Activated CD4-positive, alpha-beta T cell treated with anti-CD3 and anti-CD28 coated beads for 1 hour (primary cell): ENCODE data around the gene ANGEL2.
"Not testable (repeated sequence)": the region's sequence is repeated elsewhere in the genome, so short reads cannot be mapped to it uniquely, and the experiment has no call there.

ENCODE experiments used
- DNase-seq: peaks from one replicate; pipeline ENCODE4 v3.0.0-alpha.2; 2020

ANGEL2 gene

DNA sequence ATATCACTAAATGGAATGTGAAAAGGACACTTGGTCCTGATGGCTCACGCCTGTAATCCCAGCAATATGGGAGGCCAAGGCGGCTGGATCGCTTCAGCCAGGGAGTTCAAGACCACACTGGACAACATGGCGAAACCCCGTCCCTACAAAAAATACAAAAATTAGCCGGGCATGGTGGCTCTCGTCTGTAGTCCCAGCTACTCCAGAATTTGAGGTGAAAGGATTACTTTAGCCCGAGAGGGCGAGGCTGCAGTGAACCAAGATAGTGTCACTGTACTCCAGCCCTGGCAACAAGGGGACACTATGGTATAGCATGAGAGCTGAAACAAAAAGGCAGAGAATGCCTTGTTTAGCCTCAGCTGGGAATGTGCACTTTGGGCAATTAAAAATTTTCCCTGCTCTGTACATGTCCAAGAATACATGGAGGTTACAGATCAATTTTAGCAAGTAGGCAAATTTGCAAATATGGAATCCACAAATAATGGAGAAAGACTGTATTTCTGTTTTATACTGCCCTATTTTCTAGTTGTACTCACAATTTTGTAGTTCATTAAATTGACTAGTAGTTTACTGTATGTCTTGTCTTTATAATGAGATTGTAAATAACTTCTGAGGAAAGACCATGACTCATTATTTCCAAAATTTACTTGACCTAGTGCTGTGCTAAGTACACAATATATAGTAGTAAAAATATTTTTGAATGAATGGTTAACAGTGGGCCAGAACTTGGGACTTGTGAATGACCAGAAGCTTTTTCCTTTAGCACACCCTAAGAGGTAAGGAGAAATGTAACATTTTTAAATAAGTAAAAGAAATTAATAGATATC is 2.0 kb upstream of the ANGEL2 start:
- no peak for DNase-seq

DNA sequence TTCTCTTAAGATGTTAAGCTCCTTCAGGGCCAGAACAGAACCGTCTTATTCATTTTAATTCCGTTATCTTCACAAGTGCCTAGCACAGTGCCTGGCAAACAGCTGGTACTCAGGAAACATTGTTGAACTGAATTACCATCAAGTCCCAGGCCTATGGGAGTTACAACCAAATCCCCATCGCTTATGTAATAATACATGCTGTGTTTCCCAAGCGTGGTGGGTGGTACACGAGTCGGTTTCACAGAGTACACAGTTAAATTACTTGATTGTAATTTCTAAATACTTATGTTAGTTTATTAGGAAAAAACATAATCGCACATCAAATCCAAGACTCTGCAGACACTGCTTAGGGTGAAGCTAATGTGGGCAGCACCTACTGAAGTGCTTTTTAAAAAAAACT is 1.0 kb downstream of the ANGEL2 start:
- no peak for DNase-seq

DNA sequence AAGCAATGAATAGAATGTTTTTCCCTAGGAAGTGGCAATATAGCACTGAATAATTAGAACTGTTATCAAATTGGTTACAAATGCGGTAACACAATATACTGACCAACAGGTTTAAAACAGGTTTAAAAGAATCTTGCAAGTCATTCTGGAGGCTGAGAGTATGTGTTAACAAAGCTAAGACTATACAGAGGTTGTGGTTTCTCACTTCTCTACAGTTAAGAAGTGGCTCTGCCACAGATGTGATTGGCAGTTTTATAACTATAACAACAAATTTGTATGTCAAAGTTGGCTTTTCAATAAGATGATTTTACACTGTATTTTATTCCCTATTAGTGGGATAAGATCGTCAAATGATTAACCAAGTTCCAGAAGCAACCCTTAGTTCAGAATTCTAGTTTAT is 7.1 kb downstream of the ANGEL2 start:
- no peak for DNase-seq

DNA sequence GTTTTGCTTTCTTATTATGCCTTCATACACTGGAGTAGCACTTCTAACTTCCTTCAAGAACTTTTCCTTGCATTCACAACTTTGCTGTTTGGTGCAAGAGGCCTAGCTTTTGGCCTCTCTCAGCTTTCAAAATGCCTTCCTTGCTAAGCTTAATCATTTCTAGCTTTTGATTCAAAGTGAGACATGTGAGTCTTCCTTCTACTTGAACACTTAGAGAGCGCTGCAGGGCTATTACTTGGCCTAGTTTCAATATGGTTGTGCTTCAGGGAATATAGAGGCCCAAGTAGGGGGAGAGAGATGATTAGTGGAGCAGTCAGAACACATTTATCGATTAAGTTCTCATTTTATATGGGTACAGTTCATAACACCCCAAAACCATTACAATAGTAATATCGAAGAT is 12.4 kb downstream of the ANGEL2 start:
- DNase-seq, result no peak

DNA sequence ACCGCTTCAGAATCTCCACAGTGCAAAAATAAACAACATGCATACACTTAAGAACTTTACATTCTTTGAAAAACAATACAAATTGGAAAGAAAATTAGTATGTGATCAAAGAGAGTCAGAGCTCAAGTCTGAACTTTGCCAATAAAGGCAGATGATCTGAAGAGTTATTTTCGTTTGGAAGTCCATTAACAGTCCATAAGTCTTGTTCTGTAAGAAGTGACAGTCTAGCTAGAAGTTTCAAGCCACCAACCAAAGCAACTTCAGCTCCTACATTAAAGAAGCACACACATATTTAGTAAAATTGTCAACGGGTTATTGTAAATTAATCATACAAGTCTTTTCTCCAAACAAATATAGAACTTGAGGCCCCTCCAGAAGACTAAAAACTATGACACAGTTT is 20.7 kb downstream of the ANGEL2 start:
- no peak for DNase-seq

DNA sequence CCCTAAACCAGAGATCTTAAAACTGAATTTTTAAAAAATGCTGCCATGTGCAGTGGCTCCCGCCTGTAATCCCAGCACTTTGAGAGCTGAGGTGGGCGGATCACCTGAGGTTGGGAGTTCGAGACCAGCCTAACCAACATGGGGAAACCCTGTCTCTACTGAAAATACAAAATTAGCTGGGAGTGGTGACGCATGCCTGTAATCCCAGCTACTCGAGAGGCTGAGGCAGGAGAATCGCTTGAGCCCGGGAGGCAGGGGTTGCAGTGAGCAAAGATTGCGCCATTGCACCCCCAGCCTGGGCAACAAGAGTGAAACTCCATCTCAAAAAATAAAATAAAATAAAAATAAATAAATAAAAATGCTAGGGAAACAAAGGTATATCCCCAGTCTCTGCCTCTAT is 21.7 kb downstream of the ANGEL2 start:
- not testable (repeated sequence) for DNase-seq

DNA sequence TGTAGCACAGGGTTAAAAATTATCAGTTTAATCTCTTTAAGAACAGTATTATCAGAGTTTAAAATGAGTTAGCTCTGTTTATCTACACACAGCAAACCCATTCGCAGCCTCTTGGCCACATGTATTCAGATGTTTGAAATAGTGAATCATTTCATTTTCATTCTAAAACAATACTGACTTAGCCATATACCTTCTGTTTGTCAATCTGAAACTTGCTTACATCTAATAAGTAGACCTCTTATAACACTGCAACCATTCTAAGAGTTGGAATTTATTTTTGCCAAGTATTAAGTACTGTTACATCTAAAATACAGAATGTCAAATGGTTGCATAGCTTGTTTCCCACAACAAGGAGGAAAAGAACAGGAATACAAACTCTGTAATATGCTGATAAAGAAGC is 25.4 kb downstream of the ANGEL2 start:
- no peak for DNase-seq

DNA sequence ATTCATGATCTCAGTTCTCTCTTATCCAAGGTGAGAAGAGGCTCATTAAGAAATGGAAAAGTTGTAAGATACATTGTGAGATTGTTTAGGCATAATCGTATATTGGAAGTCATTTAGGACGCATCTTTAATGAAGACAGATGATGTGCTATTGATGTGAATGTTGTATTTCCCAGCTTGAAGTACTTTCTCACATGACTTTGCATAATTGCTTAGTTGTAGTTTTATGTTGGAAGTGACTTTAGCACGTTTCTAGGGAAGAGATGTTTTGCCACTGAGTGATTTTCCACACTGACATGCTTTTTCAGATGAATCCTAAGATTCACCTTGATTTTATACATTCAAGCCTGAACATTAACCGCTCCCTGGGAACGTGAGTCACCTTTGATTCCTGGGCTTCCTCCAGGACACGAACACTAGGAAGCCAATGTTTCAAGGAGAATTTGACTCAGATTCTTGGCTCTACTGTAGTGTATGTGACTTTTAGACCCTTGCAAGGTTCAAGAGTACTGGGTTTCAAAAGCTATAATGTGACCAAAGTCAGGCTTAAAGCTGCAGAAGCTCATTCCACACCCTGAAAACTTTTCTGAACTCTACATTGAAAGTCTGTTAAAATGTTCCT is 27.9 kb downstream of the ANGEL2 start:
- DNase-seq, result no peak

DNA sequence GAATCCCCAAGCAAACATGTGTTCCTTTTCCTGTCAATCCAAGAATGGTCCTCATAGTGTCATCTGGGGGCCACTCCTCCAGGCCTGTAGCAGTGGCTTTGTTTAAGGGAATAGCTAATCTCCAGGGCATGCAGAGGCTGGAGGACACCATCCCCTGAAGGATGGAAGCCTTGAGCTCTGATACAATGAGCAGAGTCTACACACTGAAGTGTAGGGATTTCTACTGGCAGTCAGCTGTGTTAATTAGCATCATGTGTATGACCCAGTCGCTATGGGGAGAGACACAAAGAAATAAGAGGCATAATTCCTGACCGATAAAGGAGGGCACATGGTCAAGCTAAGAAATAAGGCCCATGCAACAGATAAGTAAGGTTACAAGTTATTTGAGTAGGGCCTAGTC is 29.1 kb downstream of the ANGEL2 start:
- DNase-seq, result no peak

DNA sequence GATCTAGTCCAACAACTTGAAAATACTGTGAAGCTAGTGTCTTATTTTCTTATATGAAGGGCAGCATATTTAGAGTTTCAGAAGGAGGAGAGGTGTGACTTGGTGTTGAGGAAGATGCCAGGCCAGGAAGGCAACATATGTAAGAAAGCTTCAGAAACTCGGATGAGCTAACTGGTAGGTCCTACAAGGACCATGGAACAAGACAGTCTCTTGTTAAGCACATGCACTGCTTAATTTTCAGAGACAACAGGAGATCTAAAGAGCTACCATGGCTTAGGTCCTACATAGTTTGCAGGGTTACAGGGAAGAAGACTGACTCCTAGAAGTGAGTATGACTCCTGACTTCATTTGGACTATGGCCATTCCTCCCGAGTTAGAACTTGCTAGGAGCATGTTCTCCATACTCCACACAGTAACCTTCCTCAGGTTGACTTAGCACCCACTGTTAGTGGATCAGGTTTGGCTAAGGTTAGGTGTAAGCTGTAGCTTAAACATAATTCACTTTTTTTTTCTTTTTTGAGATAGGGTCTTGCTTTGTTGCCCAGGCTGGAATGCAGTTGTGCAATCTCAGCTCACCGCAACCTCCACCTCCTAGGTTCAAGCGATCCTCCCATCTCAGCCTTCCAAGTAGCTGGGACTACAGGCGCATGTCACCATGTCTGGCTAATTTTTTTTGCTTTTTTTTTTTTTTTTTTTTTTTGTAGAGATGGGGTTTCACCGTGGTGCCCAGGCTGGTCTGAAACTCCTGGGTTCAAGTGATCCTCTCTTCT is 31.0 kb downstream of the ANGEL2 start:
- DNase-seq, result no peak

DNA sequence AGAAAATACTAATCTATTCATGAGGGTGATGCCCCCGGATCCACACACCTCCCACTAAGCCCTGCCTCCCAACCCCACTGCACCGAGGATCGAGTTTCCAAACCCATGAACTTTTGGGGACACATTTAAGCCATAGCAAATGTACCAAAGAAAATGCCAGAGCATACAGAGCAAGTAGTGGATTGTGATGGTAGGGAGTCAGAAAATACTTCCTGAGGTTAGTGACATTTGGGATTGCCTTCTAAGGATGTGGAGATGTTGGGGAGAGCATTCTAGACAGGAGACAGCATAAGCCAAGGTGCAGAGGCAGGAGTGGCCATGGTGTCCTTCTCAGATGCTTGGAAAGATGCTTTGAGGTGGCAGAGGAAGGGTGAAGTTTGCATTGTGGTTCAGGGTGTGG is 32.2 kb downstream of the ANGEL2 start:
- no peak for DNase-seq

DNA sequence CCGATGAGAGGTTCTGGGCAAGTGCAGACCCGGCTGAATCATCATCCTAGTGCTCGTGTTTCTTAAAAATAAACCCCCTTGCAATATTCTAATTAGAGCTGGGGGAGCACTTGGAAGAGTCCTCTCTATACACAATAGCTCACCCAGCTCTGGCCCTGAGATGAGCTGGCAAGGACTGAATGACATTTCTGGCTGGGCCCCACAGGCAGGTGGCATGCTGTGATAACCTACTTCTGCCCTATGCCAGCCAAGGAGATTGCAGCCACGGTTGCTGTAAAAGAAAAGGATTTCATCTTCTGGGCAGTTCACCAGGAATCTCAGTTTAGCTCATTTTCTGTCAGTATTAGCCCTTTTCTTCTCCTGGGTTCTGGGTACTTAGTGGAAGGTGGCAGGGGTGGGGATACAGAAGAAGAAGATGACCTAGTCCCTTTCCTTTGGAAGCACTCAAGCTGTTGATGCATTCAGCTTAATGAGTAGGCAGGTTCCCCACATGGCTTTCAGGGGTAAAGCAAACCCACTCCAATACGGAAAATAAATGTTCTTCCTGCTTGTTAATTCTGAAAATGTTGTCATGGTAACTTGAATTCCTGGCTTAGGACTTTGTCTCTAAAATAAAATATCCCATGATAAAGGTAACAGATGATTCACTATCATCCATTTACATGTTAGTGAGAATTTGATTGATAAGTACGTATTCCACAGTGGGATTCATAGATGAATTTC is 33.1 kb downstream of the ANGEL2 start:
- DNase-seq, result no peak

DNA sequence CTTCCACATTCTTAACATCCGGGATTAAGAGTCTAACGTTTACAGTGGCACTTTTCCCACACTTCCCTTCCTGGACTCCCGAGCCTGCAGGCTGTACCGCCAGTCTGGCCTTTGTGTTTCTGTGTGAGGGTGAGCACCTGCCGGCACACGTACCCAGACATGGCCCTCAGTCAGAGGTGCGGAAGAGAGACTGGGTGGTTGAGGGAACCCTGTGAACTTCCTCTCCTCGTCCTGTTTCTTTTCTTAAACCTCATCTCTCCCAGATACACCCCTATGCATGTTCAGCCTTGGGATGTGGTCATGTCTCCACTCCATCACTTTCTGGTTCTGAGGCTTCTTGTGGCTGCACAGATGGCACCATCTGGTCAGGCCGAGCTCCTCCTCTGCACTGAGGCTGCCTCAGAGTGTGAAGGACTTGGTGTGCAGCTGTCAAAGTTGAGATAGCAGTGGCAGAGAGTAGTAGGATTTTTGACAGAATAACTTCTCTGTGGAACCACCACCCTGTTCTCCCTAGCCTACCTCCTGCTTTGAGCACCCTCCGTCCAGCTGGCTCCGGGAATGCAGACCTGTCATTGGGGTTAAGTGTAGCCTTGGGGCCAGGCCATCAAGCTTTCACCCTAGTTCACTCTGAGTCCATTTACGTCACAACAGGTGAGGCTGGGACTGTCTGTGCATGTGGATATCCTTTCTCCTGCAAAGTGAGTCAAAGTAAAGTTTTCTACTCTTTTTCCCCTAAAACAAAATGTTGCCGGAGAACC is 33.9 kb downstream of the ANGEL2 start:
- DNase-seq, result no peak

DNA sequence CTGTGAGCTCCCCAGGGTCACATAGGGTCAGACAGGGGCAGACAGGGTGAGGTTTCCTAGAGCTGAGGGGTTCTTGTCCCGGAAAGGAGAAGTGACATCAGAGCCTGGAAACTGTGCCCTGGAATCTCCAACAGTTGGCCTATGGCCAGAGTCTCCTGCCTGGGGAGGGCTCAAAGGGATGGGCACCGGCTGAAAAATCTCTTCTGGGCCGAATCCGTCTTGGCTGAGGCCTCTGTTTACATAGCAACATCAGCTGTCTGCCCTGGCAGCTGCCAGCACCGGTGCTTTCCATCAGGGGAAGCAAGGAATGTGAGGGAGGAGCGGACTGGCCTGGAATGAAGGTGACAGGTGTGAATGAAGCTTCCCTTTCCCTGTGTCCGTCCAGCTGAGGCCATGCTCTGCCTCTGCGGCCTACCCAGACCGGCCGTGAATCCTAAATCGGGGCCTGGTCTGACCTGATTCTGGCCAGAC is 34.6 kb downstream of the ANGEL2 start:
- no peak for DNase-seq

DNA sequence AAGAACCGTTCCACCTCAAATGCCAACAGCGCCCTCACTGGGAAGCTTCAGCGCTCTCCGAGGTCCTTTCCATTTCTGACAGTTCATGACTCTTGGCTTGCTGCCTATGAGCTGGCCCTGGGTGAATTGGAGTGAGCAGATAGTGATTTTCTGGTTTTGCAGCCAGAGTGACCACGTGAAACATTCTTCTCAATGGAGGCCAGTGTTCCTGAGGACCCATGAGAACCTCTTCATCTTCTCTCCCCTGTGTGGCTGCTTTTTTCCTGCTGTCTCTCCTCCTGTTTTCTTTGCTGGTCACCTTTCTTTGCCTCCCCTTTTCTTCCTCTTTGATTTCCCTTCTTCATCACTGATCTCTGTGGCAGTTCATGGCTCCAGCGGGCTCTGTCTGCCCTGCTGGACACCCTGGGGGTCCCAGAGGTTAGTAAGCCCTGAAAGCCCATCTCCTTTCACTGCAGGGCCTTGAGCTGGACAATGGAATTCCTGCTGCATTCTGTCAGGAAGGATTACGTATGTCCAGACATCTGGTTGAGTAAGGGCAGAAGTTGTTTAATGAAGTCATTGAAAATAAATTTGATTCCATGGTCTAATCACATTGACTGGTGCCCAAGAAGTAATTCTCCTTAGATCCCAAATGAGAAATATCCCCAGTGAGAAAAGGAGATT is 35.4 kb downstream of the ANGEL2 start:
- DNase-seq, result no peak

DNA sequence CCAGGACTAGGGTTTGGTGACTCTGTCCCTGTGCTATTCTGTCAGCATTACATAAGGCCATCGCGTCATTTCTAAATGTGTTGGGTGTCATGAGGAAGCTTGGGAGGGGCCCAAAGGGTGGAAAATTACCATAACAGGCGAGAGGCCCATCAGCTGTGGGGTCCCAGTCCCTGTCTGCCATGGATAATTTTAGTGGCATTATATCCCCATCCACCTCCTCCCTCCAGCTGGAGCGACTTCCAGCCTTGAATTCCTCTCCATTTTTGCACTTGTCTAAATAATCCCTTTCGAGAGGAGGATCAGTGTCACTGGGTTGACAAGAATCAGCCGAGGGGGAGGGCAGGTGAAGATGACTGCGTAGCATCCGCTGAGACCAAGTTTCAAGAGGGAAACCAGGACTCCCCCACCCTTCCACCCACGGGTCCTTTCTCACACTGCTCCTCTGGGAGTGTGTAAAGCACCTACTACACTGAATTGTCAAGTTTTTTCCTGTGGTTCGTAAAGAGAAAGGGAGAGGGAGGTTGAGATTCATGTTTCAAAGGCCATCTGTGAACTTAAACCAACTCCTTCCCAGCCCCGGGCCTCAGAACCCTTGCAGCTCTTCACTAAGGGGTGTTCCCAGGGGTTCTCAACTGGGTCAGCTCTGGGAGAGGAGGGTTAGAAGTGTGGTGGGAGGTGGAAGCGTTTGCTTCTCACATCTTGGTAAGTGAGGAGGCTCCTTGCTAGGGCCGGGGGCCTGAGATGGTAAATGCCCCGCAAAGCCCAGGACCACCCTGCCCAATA is 36.1 kb downstream of the ANGEL2 start:
- DNase-seq, result no peak

DNA sequence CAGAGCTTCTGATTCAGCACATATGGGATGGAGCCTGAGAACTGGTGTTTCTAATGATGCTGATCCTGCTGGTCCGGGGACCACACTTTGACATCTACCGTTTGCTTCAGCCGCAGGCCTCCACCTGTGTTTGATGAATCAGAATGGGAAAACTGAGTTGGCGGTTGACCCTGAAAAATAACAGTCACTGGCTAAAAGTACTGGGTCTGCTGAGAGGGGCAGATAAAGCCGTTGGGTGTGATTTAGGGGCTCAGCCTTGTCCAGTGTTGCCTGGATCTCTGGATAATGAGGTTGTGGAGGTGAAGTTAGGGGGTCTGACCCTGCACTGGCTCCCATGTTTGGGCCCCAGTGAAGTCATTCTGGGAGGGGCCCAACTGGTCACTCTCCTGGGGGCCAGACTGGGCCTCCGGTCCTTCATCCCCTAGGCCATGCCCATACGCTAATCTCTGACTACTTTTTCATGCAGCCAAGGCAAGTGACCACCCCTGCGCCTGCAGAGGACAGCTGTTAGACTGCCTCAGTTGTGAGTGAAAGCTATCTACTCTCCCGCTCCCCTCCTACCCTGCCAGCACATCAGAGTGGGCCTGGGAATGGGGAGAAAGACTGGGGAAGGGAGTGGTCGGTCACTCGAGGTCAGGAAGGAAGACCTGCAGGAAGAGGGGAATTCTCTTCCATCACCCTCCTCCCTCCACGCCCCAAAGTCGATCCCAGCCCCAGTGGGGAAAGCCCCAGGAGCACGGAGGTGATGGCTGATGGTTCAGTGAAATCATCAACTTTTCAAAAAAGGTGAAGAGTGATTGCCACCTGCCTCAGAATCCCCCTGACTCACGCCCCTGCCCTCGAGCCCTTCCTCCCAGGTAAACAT is 37.7 kb downstream of the ANGEL2 start:
- no peak for DNase-seq

DNA sequence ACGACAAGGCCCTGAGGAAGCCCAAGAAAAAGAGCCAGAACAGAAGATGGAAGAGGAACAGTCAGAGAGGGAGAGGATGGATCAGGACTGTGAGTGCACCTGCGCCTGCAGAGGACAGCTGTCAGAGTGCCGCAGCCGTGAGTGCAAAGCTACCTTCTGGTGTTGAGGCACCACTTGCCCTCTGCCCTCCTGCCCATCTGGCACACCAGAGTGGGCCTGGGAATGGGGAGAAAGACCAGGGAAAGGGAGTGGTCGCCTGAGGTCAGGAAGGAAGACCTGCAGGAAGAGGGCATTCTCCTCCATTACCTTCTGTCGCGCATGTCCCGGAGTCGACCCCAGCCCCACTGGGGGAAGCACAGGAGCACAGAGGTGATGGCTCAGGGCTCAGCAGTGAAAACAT is 39.1 kb downstream of the ANGEL2 start:
- no peak for DNase-seq

DNA sequence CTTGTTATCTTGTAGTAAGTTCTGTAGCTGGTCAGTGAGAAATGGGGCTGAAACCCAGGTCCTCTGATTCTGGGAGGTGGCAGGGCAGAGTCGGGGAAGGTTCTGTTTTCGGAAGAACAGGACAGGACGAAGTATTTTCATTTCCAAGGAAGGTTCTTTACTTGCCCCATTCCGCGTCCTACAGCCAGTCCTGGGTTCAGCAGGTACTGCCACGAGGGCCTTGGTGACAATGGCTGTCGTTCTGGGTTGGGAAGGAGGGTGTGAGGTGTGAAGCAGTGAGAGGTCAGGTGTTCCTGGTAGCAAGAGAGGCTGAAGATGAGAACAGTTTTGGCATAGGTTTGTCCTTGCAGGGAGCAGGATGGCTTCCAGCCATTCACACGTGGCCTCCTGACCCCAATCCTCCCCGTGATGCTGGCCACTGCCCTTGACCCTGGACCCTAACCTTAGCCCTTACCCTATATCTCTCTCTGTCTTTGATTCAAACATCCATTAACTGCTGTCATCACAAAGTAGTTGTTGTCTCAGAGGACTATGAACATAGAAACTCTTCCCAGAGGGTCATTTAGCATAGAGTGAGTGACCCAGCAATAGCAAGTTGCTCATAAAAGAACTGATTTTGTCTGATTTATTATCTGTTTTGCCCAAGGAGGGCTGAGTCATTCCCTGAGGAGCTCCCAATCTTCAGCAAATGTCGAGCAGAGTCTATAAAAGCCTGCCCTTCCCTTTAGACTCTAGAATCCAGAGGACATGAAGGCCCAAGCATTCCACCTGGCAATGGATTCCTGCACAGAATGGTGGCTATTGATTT is 40.4 kb downstream of the ANGEL2 start:
- DNase-seq, result no peak
